NCI-H1436 (cell line): ENCODE measurements around the gene UBA3.

Source experiments
- DNase-seq: peaks from one replicate; lab custom pipeline; 2025; lab: John Stamatoyannopoulos, UW

The UBA3 gene

GRCh38 chr3:69097407-69098086 lies 17.4 kb upstream of the UBA3 start:
- DNase-seq: no peak

DNA sequence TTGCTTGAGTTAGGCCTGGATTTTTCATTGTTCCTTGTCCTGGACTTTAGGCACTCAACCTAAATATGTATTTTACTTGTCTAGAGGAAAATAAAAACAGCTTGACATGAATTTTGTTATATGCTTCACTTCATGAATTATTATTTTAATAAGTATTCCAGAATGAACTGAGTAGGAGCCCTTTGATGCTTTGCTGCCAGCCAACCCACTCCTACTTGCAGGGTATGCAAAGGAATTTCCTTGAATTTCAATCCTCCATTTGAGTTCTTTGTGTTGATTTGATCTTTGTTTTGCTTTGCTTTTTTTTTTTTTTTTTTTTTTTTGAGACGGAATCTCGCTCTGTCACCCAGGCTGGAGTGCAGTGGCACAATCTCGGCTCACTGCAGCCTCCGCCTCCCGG lies 16.1 kb upstream of the UBA3 start:
- DNase-seq: no peak

DNA sequence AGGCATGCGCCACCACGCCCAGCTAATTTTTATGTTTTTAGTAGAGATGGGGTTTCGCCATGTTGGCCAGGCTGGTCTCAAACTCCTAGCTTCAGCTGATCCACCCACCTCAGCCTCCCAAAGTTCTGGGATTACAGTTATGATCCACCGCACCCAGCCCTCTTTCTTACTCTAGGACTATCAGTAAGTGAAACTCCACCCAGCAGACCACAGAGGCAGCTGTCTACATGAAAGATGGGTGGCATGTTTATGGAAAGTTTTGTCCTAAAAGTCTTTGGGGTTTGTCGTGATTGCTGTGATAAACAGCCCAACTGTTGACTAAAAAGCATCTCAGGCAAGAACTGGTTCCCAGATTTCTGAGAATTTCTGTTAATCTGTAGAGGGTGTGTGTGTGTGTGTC lies 15.5 kb upstream of the UBA3 start:
- DNase-seq: no peak

GRCh38 chr3:69094467-69095205 lies 14.5 kb upstream of the UBA3 start:
- DNase-seq: no peak

DNA sequence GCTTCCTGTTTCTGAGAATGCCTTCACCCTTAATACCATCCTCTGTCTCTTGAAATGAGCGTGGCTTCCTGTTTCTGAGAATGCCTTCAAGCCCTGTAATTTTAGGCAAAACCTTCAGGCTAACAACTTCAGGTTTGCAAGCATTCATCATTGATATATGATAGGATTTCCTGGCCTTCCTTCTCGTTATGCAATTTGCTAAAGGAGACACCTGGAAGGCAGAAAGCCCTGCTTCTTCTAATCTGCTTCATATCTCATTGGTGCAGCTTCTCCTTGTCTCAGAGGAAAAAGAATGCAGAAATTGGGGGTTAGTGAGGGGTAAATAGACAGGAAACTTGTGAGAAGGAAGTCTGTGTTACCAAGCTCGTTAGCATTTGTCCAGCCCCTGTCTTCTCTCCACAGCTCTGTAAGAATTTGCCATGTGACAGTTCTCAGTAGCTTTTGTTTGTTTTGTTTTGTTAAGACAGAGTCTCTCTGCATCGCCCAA lies 11.9 kb upstream of the UBA3 start:
- no peak for DNase-seq

DNA sequence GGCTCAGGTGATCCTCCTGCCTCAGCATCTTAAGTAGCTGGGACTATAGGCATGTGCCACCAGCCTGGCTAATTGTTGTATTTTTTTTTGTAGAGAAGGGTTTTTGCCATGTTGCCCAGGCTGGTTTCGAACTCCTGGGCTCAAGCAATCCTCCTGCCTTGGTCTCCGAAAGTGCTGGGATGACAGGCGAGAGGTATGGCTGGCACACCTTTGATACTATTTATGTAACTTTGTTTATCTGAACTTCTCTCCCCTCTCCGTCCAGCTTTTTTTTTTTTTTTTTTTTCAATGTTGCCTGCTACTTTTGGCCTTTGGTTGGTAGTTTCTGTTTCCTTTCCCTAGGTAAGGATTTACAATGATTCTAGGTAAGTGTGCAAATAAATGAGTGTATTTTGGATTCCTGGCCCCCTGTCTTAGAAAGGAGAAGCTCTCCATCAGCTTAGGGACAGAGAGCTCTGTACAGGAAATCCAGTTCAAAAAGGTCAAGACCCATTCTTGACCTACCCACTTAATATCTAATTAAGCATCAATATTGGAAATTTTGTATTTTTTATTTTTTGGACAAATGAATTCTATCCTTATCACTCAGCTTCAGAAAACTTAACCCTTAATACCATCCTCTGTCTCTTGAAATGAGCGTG lies 11.3 kb upstream of the UBA3 start:
- no peak for DNase-seq

- DNase-seq: no peak
Observed at GRCh38 chr3:69090021-69090420, 9.9 kb upstream of the UBA3 start.

GRCh38 chr3:69088063-69088462 lies 7.9 kb upstream of the UBA3 start:
- no peak for DNase-seq

DNA sequence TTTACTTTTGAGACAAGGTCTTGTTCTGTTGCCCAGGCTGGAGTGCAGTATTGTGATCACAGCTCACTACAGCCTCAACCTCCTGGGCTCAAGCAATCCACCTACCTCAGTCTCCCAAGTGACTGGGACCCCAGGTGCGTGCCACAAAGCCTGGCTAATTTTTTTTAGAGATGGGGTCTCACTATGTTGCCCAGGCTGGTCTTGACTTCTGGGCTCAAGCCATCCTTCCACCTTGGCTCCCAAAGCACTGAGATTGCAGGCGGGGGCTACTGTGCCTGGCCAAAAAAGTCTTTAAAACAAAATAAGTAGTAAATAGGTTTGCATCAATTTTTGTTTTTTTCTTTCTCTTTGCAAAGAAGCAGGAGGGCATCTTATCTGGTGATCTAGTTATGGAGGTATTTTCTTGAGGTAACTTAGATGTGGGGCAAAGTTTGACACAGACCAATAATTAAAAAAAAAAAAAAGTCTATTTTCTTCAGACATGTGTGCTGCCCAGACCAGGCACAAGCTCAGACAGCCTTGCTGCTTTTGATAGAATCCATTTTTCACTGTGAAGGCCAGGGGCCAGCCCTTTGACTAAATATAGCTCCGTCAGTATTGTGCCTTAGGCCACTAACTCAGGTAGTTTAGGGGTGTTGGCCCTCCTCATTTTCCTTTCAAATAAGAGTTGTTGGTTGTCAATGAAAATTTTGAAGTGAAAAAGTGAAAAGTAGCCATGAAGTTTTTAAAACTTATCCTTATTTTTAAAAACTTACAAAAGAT lies 7.0 kb upstream of the UBA3 start:
- DNase-seq: no peak

GRCh38 chr3:69085833-69086722 lies 5.9 kb upstream of the UBA3 start:
- peak; percentile 12 for DNase-seq

DNA sequence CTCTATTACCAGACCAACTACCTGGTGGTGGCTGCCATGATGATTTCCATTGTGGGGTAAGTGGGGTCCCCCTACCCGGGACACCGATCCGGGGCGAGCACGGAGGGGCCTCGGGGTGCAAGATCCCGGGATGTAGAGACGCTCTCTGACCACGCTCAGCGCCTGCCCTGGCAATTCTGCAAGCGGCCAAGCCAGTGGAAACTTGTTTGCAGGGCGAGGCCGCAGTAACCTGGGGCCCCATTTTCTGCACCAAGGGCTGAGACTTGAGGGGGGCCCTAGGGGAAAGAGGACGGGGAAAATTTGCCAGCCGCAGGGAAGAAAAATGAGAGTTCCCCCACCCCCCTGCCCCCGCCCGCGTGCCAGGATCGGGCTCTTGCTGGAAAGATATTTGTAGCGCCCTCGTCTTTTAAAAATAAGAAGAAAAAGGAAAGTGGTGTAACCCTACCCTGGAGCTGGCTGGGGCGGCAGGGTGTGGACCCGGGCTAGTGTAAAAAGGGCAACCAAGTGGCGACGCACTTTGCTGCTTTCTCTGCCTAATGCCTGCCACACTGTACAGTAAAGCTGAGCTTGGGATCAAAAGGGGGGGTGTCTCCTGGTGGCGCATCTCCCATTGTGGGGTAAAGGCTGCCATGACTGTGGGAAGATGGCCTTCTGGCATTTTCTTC lies 5.1 kb upstream of the UBA3 start:
- DNase-seq: no peak

GRCh38 chr3:69084326-69085167 lies 4.4 kb upstream of the UBA3 start, which contains the start of gene ARL6IP5:
Gene ARL6IP5, plus strand, starts transcription at chr3:69084937. Its CDS starts 111 bp downstream, at chr3:69085048.
- DNase-seq: peak; percentile 46

- DNase-seq: no peak
Observed at GRCh38 chr3:69082805-69083204, 2.6 kb upstream of the UBA3 start.

DNA sequence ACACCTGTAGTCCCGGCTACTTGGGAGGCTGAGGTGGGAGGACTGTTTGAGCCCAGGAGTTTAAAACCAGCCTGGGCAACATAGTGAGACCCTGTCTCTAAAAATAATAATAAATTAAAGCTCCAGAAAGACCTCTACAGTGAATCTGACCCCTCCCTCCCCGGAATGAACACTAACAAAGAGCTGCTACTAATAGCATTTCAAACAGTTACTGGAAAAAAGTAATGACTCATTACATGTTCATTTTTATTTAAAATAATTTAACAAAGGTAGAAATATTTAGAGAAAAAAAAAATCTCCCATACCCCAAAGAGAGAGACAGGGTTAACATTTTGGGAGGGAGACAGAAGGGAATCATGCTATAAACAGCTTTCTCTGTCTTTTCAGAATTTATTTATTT lies 2.2 kb upstream of the UBA3 start:
- DNase-seq: no peak

- no peak for DNase-seq
Observed at GRCh38 chr3:69081583-69082262, 1.6 kb upstream of the UBA3 start.

DNA sequence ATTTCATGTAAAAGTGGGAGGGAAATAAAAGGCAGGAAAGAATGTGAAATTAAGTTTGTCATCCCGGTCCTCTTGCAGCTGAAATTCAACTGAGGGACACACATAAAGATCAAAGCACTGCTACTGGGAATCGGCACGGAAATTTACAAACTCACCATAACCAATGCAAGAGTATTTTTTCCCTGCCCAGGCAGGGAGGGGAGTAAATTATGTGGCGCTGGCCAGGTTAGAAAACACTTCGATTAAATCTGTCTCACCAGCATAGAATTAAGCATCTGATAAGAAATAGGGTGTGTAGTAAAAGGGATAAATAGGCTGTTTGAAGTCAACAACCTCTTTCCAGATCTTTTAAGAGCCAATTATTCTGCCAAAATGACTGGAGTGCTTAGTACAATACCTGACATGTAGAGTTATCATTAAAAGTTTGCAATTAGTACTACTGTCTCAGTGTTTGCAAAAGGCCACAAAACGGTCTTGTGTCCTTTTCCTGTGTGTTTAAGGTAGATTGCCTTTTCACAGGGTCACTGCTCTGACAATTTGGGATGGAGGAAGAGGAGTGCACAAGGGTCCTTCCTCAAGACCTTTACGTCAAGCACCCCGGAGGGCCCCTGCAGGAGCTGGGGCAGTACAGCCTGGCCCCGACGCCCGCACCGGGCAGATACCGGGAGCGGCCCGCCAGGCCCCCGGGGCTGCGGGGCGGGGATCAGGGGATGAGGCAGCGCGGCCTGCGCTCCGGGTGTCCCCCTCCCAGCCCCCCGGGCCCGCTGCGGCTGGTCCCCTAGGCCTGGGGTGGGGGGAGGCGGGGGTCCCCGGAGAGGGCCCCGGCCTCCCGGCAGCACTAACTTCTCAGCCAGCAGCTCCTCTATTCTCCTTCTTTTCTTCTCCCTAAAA lies 651 bp downstream of the UBA3 start:
- DNase-seq: no peak

DNA sequence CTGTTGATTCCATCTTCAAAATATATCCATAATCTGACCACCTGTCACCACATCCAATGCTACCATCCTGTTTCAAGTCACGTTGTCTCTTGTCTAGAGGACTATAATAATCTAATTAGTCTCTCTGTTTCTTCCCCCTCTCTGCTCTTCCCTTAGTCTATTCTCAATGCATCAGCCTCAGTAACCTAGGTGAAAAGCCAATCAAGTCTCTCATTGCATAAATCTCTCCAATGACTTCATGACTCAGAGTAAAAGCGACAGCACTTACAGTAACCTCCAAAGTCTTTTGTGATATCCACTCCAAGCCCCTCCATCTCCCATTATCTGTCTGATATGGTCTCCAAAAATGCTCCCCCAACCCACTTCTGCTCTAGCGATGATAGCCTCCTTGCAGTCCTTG lies 7.2 kb downstream of the UBA3 start:
- no peak for DNase-seq

DNA sequence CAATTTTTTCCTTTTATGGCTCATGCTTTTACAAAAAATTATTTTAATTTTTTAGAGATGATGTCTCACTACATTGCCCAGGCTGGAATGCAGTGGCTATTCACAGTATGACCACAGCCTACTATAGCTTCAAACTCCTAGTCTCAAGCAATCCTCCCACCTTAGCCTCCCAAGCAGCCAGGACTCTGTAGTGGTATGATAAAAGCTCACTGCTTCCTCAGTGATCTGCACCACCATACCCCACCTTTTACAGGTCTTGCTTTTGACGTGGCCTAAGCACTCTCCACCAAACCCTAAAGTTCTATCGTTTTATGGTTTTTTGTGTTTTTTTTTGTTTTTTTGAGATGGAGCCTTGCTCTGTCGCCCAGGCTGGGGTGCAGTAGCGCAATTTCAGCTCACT lies 14.0 kb downstream of the UBA3 start:
- no peak for DNase-seq
